ENCODE data around the gene PTRH1.

The PTRH1 gene

DNA sequence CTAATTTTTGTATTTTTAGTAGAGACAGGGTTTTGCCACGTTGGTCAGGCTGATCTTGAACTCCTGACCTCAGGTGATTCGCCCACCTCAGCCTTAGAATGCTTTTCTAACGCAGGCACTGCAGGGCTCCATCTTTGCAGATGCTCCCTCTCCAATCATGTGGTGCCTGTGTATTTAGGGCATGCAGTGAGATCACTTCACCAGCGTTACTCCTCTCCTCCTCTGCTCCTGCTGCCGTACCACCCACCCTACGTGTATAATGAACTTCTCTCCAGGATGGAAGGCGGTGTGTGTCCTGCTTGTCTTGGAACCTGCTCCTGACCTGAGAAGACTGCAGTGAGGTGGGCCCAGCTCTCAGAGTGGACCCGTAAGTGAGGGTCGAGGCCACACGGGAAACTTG lies 22.3 kb downstream of the PTRH1 start:
- no peak for DNase-seq

DNA sequence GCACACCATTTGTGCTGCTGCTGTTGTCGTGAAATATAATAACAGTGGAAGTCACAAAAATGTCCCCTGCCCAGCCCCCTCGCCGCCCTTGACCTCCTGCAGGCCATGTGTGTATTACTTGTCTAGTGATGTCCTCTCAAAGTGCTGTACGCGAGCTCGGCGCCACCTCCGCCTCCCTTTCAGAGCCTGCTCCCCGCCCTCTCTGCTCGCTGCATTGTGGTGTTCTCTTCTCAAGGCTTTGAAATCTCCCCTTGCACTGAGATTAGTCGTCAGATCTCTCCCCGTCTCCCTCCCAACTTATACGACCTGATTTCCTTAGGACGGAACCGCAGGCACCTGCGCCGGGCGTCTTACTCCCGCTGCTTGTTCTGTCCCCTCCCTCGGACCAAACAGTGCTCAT lies 23.4 kb downstream of the PTRH1 start:
- no peak for DNase-seq

DNA sequence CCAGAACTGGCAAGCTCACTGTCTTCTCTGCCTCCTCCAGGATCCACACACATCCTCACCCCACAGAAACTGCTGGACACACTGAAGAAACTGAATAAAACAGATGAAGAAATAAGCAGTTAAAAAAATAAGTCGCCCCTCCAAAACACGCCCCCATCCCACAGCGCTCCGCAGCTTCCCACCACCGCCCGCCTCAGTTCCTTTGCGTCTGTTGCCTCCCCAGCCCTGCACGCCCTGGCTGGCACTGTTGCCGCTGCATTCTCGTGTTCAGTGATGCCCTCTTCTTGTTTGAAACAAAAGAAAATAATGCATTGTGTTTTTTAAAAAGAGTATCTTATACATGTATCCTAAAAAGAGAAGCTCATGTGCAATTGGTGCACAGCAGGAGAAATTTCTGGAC lies 24.7 kb downstream of the PTRH1 start:
- DNase-seq, result no peak

DNA sequence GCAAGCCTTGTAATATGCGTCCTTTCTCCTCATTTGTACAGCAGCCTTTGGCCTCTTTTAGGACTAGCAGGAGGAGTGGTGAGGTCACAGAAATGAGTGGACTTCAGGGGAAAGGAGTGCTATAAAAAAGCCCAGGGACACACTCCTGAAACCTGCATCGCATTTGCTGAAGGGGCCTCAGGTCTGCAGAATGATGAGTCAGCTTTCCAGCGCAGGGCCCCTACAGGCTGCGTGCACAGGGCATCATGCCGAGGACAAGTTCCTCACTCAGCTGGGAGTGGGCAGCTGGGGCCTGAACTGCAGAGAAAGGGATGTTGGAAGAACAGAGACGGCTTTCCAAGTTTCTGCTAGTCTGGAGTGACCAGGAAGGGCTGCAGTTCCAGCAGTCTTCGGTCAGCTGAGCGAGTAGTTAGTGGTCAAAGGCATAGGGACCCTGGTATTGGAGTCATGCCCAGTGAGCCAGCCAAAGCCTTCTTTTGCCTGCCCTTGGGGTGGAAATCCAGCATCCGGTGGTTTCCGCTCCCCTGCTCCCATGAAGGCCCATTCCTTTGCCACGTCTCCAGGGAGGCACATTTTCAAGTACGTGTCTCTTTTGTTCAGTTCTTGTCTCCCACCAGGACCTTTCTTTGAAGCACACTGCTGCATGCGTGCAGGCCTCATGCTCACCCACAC lies 26.0 kb downstream of the PTRH1 start:
- DNase-seq, result no peak

DNA sequence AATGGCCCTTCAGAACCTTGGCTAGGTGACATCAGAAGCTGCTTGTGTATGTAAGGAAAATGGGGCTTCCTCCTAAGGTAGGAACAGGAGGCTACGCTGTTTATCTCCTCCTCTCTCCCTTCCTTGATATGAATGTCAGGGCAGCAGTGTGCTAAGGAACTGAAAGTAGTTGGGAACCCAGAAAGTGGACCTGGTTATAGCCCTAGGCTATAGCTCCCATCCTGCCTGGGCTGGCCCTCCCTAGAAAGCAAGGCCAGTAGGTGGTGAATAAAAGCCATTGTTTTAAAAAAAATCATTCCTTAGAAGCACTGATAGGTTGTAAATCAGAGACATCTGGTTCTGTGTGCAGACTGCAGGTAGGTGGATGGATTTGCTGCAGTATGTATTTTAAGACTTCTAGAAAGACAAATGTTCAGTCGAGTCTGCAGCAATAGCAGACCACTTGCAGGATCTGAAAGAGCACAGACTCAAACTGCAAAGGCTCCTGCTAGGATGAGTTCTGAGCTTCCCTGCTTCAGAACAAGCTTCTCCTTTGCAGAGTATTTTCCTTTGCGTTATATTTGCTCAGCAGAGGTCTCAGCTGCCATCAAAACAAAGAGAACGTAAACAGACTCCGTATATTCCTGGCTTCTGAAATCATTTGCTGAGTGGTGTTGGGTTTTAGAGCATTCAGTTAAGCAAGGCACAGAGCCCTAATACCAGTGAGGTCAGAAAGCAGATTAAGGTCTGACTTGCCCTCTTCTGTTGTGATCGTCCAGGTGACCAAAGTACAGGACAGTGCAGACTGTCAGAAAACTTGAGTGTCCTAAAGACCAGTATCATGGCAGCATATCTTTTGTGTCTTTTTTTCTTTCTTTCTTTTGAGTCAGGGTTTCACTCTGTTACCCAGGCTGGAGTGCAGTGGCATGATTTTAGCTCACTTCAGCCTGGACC lies 28.7 kb downstream of the PTRH1 start:
- no peak for DNase-seq

DNA sequence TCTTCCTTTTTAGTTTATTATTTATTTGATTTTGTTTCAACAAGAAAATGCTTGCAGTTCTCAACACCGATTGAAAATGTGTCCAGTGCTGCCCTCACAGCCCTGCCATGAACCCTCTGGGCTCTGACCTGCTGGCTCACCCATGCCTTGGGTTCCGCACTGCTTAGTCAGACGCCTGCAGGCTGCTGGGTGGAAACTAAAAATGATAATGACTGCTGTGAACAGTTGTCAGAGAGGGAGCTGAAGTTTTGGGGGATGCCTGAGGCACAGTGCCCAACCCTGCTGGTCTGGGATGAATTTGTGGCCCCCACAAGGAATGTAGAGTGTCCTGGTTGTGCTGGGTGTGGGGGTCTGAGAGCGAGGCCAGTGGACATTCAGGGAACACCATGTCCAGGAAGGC lies 30.9 kb downstream of the PTRH1 start:
- DNase-seq, result no peak

DNA sequence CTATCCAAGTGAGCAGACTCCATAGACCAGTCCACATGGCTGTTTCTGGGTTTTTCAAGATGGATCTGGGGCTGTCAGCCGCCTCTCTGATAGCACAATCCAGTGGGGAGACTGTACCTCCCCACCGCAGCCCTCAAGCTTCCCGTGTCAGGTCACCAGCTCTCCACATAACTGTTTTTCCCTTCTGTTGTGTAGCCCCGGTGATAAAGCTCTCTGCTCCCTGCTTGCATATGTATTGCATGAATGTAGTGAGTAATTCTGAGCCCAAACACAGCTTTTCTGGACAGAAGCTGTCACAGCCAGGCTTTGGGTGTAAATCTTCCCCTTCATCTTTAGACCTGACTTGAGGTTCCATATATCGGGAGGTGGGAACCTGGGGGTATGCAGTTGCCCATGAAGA lies 31.7 kb downstream of the PTRH1 start:
- no peak for DNase-seq

DNA sequence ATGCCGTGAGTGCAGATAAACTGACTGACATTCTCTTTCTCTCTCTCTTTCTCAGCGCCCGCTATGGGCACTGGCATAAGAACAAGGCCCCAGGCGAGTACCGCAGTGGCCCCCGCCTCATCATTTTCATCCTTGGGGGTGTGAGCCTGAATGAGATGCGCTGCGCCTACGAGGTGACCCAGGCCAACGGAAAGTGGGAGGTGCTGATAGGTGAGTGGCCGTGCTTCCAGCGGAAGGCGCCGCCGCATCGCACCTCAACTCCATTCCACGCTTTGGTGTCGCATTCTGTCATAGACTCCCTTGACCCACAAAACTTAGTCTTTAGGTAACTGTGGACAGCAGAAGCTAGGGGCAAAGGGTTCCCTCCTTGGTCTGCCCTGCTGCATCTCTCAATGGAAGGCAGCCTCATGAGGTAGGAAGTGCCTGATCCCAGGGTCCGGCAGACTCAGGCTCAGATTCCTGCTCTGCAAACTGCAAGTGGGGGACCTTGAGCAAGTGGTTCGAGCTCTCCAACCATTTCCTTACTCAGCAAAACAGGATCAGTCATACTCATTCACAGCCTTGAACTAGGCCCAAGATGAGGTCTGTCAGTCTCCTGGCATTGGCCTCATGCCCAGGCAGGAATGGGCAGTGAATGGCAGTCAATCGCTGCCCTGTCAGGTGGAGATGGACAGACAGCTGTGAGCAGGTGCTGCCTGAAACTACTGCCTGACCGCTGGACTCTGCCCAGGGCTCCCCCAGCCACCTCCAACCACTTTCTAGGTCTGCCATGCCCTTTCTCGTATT lies 32.9 kb downstream of the PTRH1 start:
- no peak for DNase-seq

DNA sequence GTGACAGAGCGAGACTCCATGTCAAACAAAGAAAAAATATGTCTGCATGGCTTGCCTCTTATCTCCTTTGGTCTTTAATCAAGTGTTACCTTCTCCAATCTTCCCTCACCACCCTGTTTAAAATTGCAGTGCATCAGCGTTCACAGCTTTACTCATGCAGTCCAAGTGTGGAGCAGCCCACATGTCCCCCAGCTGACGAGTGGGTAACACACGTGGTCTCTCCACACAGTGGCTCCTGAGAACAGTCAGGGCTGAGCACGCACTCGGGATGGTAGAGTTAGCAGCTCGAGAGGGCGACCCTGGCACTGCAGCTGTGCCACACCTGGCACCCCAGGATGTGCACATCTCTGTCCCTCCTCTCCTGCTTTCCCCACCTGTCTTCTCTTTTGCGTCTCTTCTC lies 34.6 kb downstream of the PTRH1 start:
- no peak for DNase-seq

DNA sequence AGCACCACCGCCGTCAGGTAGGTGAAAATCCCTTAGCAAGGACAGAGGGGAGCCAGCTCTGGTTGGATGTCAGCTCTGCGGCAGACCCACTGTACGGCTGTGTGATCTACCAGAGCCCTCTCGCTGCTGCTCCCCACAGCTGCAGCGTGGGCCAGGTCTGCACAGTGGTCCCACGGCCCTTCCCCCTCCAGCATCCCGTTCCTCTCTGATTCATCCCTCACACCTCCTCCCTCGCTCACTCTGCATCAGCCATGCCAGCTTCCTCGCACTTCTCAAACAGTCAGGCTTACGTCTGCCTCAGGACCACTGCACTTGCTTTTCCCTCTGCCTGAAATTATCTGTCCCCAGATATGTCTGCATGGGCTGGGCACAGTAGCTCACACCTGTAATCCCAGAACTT lies 35.2 kb downstream of the PTRH1 start:
- DNase-seq, result no peak

DNA sequence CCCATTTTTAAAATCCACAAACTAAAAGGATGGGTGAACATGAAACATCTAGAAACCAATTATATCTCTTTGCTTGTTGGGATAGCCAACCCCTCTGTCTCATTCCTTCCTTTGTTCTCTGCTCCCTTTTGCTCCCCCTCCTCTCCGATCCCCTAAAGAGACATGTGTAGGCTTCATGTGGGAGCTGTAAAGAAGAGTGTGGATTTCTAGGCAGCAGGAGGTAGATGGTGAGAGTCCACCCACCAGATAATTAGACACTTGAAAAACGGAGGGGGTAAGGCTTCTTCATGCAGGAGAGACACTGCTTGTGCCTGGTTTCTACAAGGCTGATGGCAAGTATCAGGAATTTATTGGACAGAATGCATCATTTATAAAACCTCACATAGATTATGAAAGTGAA lies 36.0 kb downstream of the PTRH1 start:
- no peak for DNase-seq

DNA sequence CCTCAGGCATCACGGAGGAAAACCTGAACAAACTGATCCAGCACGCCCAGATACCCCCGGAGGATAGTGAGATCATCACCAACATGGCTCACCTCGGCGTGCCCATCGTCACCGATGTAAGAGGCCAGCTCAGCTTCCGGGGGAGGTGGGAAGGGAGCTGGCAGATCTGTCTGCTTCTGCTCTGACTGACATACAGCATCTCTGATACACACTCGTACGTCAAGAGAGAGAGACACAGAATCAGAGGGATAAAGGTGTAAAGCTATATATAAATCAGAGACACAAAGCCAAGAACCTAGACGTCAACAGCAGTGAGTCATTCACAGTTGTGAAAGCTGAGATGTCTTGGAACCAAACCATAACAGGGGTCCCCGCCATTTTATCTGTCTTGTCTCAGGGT lies 38.8 kb downstream of the PTRH1 start:
- no peak for DNase-seq

DNA sequence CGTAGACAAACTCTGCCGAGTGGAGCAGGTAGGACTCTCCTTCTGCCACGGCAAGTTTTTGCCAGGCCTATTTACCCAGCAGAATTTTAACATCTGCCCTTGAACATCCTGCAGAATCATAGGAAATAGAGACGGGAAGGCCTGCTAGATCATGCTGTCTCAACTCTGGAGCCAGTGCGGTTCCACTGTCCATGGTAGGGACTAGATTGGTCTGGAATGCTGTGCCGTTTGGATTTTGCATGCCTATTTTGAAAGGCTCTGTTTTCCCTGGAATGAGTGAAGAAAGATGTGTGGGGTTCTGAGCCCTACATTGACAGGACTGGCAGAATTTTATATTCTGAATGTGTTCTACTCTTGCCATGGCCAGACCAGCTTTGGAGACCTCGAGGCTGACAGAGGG lies 42.2 kb downstream of the PTRH1 start:
- no peak for DNase-seq

DNA sequence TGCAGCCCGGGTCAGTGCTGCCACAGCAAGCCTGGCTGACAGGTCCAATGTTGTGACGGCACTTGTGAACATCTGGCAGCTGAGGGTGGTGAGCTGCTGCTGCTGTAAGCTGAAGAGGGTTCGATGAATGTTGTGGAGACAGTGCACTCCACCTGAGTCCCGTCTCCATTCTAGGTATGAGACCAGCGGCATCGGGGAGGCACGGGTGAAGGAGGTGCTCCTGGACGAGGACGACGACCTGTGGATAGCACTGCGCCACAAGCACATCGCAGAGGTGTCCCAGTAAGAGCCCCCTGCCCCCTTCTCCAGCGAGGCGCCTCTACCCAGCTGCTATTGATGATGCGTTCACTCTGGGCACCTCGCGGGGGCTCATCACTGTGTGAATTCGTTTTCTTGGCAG lies 47.6 kb downstream of the PTRH1 start:
- no peak for DNase-seq

DNA sequence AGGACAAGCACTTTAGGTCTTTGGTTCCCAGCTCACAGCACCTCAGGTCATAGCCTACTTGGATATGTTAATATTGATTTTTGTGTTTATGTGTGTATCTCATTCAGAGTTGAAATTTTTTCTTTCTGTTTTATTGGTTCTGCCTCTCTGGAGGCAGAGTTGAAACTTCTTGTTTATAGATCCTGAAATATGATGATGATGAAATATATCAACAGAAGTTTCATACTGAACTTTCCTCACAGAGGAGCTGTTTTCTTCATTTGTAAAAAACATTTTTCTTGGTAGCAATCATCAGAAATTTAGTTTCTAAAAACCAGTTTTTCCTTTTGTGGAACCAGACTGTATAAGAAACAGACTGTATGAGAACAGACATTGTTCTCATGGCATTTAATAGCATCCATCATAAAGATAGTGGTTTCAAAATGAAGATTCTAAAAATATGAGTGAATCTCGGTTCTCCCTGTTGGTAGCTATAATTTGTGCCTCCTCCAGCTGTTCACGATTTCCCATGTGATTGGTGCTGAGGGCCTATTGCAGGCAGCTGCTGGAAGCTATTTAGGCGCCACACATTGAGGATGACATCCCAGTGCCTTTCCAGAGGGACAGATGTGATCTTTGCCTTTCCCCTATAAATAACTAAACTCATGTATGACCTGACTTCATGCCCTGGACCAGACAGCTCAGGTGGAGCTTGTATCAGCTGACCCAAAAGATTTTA lies 48.2 kb downstream of the PTRH1 start:
- DNase-seq, result no peak

DNA sequence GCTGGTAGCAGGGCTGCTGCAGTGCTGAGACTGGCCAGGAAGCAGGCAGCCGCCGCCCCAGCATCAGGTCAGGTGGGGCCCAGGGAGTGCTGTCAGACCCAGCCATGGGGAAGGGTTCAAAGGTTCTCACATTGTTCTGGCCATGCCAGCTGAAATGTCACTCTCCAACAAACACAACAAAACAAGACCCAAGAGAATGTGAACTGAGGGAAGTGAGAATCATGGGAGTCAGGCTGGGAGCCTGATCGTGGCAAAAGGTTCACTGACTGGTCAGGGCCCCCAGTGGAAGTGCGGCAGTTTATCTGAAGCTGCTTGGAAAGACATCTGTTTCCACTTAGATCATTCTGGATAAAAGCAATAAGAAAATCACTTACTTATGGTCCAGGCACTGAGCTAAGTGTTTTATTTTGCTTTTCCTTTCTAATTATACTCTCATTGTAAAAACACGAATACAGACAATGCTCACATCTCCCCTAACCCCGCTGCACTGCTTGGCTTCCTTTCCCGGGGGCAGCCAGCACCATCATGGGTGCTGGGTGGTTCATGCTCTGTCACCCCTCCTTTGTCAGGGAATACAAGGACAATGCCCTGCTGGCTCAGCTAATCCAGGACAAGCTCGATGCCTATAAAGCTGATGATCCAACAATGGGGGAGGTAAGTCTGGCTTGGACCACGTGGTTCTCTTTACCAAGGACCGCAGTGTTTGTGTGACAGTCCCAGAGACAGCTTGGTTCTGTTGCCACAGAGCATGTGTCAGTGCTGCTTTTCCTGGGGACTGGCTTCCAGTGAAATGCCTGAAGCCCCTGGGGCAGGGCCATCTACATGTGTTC lies 50.6 kb downstream of the PTRH1 start:
- no peak for DNase-seq

DNA sequence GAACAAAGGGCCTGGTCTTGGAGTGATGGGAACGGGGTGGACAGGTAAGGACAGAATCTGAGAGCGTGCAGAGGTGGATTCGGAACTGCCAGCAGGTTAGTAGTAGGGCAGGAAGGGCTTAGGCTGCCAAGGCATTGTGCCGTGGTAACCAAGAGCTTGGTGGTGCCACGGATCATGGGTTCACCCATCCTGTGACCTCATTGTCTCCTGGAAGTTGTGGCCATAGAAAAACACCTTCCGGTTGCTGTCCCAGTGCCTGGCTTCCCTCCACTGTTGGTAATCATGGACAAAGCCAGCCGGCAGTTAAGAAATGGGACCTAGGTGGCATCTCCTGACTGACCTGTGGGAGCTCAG lies 51.2 kb downstream of the PTRH1 start:
- no peak for DNase-seq
